T47D (cell line): ENCODE measurements around the gene APOBEC3G.

Experiments used
- DNase-seq, 2 experiments: peaks; one replicate each; pipeline versions ENCODE4 v3.0.0 to v3.0.0-alpha.2; 2011 to 2012; ENCODE audit warnings: low read depth in 1 of 2, low spot score in 1 of 2
- JUND ChIP-seq: IDR thresholded peaks from 2 replicates; pipeline ENCODE4 v1.6.1; 2012; ENCODE audit warnings: low read depth
- in situ Hi-C: cut with HindIII; loops from 2 replicates; pipeline ENCODE4 v1.10.0; 2016; ENCODE audit warnings: low sequenced_read_pairs, low pct_unique_long_range_greater_than_20kb

Gene APOBEC3G

GRCh38 chr22:39092111-39092862 lies 15.2 kb downstream of the APOBEC3G start:
- in situ Hi-C loops = no loop called here

DNA sequence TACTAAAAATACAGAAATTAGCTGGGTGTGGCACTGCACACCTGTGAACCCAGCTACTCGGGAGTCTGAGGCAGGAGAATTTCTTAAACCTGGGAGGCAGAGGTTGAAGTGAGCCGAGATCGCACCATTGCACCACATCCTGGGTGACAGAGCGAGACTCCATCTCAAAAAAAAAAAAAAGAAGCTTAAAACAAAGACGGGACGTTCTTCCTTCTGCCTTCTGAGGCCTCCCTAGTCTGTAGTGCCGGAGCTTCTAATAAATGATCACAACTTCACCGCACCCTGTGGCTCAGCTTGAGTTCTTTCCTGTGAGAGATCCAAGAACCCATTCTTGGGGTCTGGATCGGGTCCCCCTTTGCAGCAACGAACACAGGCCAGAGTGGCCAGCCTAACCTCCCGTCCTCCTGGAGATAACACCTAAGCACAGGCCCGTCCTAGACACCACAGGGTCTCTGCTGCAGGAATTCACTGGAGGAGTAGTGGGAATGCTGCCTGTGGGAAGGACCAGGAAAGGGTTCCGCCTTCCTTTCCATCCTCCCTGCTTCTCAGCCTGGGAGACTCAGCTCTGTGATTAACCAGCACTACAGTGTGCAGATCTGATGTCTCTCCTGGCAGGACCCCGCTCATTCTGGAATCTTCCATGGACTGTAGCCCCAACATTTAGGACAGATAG lies 17.8 kb downstream of the APOBEC3G start:
- in situ Hi-C loops = no loop called here
- no peak for DNase-seq
- no peak for TF ChIP-seq JUND

More at GRCh38 chr22:39092111-39092862, 15.2 kb downstream of the APOBEC3G start:
- TF ChIP-seq JUND = no peak
- no peak for DNase-seq

DNA sequence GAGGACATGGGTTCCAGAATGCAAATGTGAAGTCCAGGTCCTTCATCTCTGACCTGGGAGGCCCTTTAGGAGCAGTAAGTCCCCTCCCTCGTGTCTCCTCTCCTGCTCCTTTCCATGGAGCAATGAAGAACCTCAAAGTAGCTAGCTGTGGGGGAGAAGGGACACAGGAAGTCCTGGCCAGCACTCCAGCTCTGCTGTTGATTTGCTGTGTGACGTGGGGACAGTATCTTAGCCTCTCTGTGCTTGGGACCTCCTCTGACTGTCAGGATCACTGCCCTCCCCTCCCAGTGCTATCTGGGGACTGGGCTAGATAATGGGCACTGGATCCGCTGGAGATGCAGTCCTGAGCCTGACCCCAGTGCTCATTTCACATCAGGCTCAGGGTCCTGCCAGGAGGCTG lies 18.9 kb downstream of the APOBEC3G start:
- no peak for DNase-seq
- in situ Hi-C loops = no loop called here
- TF ChIP-seq JUND = no peak

- no peak for DNase-seq
Measured at GRCh38 chr22:39097098-39098020, 20.3 kb downstream of the APOBEC3G start, which contains the start of gene APOBEC3H. Gene APOBEC3H, plus strand, starts transcription at chr22:39097244. Its CDS starts 3,035 bp downstream, at chr22:39100279.

GRCh38 chr22:39098026-39098425 lies 21.0 kb downstream of the APOBEC3G start:
- peak in 1 of 2 experiments; percentile 25 for DNase-seq
- no peak for TF ChIP-seq JUND
- in situ Hi-C loops = no loop called here

More at GRCh38 chr22:39097098-39098020, 20.3 kb downstream of the APOBEC3G start, which contains the start of gene APOBEC3H:
- TF ChIP-seq JUND = no peak
- in situ Hi-C loops = no loop called here

GRCh38 chr22:39098576-39098975 lies 21.5 kb downstream of the APOBEC3G start:
- no peak for DNase-seq
- in situ Hi-C loops = no loop called here
- no peak for TF ChIP-seq JUND

DNA sequence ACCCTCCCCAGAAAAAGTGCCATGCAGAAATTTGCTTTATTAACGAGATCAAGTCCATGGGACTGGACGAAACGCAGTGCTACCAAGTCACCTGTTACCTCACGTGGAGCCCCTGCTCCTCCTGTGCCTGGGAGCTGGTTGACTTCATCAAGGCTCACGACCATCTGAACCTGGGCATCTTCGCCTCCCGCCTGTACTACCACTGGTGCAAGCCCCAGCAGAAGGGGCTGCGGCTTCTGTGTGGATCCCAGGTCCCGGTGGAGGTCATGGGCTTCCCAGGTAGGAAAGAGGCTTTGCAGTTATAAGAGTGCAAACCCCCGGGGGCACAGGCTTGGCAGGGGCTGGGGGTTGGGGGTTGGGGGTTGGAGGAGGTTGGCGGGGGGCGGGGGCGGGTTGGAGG lies 24.2 kb downstream of the APOBEC3G start:
- TF ChIP-seq JUND = no peak
- no peak for DNase-seq
- in situ Hi-C loops = no loop called here

DNA sequence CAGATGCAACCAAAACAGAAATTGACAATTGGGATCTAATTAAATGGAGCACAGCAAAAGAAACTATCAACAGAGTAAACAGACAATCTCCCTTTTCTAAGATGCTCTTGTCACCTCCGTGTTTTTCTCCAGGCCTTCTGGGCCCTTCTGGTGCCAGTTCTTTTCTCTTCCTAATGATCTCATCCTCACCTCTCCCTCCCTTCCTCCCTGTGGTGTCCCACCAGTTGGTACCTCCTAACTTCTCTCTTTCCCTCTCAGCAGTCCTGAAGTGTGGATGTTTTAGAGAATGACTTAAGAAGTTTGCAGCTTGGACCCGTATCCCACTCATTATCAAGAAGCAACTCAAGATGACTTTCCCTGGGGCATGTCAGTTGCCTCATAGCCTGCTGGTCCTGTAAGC lies 26.4 kb downstream of the APOBEC3G start:
- in situ Hi-C loops = no loop called here
- TF ChIP-seq JUND = no peak
- DNase-seq = no peak

DNA sequence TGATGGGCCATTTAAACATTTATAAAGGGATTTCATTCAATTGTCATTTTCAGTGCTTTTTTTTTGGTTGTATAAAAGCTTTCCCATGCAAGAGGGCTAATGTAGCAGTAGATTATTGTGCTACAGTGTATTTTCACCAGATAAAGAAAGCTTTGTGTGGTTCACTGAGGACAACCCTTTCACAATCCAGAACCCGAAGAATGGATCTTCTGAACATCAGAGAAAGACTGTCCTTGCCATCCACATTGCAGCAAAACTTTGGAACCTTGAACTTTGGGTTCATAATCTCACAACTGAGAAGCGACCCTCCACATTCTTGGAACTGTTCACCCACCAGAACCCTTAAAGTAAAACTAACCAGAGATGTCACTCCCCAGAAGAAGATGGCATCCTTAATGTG lies 29.3 kb downstream of the APOBEC3G start:
- no peak for TF ChIP-seq JUND
- no peak for DNase-seq
- in situ Hi-C loops = no loop called here

GRCh38 chr22:39108487-39108886 lies 31.4 kb downstream of the APOBEC3G start:
- DNase-seq = no peak
- in situ Hi-C loops = no loop called here
- no peak for TF ChIP-seq JUND

- in situ Hi-C loops = no loop called here
- no peak for DNase-seq
- no peak for TF ChIP-seq JUND
Measured at GRCh38 chr22:39109361-39109760, 32.3 kb downstream of the APOBEC3G start.

GRCh38 chr22:39110631-39111561 lies 33.8 kb downstream of the APOBEC3G start:
- TF ChIP-seq JUND = no peak
- in situ Hi-C loops = no loop called here
- peak in 1 of 2 experiments; percentile 20 for DNase-seq
